Gastroesophageal sphincter (tissue), 3 donors: ENCODE data around the gene AIG1.

Source experiments
- CTCF ChIP-seq, 4 experiments: fragments of 200-600 bp in 2 of 4; fragments of 450-650 bp in 2 of 4; sonication (generic) in 1 of 4; IDR thresholded peaks; one replicate each; pipeline ENCODE4 v1.5.1; 2017 to 2019; ENCODE audit warnings: antibody characterized with exemption in 4 of 4, mild to moderate bottlenecking in 2 of 4, moderate library complexity in 2 of 4
- EP300 ChIP-seq: sonication (generic); formaldehyde crosslinking; IDR thresholded peaks from one replicate; pipeline ENCODE4 v1.6.1; 2017; ENCODE audit warnings: antibody characterized with exemption, mild to moderate bottlenecking
- POLR2A ChIP-seq, 2 donors: fragments of 450-650 bp; IDR thresholded peaks; one replicate each; pipeline ENCODE4 v1.6.1; 2017; ENCODE audit warnings: antibody characterized with exemption in 2 of 2, mild to moderate bottlenecking in 2 of 2, moderate library complexity in 1 of 2
- POLR2AphosphoS5 ChIP-seq: sonication (generic); formaldehyde crosslinking; IDR thresholded peaks from one replicate; pipeline ENCODE4 v1.6.1; 2017; ENCODE audit warnings: antibody characterized with exemption

GRCh38 chr6:143192766-143193165 lies 132.1 kb downstream of the AIG1 start:
- TF ChIP-seq EP300: no peak
- TF ChIP-seq CTCF (IDR thresholded peaks at IDR 0.05): no peak
- TF ChIP-seq POLR2AphosphoS5: no peak
- no peak for TF ChIP-seq POLR2A (IDR thresholded peaks at IDR 0.05)
